Measurements from ENCODE around the gene RPS6KA3.

RPS6KA3 gene

GRCh38 chrX:20218836-20219505, 47.7 kb downstream of the RPS6KA3 start:
- Histone ChIP-seq H3K9ac (ENCODE audit: low read length) (no peak overlapping the region), H3K79me2 (ENCODE audit: low read length) (peaks cover 25% of the 10 kb centered on the region), H3K4me2 (ENCODE audit: low read length) (no peak overlapping the region), H4K20me1 (ENCODE audit: insufficient read depth, low read length) (peaks cover 11% of the 10 kb centered on the region), H3K4me1 (ENCODE audit: low read length) (peaks cover 11% of the 10 kb centered on the region), H2AFZ (ENCODE audit: low read depth, low read length) (no peak overlapping the region), H3K27me3 (ENCODE audit: low read depth, low read length) (no peaks in the 10 kb centered on the region), H3K9me3 (ENCODE audit: insufficient read depth, low read length) (no peaks in the 10 kb centered on the region), H3K4me3 (ENCODE audit: low read length) (no peak overlapping the region), H3K36me3 (replicated peaks; ENCODE audit: low read depth, low read length) (no peaks in the 10 kb centered on the region), H3K27ac (ENCODE audit: low read length) (no peak overlapping the region)
- TF ChIP-seq, protein P1, sequence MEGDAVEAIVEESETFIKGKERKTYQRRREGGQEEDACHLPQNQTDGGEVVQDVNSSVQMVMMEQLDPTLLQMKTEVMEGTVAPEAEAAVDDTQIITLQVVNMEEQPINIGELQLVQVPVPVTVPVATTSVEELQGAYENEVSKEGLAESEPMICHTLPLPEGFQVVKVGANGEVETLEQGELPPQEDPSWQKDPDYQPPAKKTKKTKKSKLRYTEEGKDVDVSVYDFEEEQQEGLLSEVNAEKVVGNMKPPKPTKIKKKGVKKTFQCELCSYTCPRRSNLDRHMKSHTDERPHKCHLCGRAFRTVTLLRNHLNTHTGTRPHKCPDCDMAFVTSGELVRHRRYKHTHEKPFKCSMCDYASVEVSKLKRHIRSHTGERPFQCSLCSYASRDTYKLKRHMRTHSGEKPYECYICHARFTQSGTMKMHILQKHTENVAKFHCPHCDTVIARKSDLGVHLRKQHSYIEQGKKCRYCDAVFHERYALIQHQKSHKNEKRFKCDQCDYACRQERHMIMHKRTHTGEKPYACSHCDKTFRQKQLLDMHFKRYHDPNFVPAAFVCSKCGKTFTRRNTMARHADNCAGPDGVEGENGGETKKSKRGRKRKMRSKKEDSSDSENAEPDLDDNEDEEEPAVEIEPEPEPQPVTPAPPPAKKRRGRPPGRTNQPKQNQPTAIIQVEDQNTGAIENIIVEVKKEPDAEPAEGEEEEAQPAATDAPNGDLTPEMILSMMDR (IDR thresholded peaks at IDR 0.05; ENCODE audit: low read depth, low read length): no peak
- TF ChIP-seq EZH2phosphoT487 (IDR thresholded peaks at IDR 0.05; ENCODE audit: low read depth): no peak

DNA sequence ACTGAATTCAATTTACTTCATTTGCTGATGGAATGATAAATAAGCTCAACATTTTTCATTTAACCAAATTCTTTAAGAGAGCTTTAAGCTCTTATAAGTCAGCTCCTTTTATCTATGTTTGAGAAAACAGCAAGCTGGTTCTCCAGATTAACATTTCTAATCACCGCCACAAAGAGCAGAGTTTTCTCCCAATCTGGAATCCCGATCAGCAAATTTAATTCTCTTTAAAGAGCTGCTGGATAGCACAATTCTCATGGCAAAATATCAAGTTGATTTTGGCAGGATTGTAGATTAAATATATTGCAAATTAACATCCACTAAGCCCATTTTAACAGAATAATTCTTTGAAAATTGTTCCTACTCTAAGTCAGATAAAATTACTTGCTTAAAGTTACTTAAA, 48.8 kb downstream of the RPS6KA3 start:
- H3K9ac ChIP-seq (ENCODE audit: low read length): no peak overlapping the region
- peaks cover 9% of the 10 kb centered on the region for H4K20me1 ChIP-seq (ENCODE audit: insufficient read depth, low read length)
- H3K4me3 ChIP-seq (ENCODE audit: low read length): no peak overlapping the region
- no peak overlapping the region for H3K27ac ChIP-seq (ENCODE audit: low read length)
- H3K9me3 ChIP-seq (ENCODE audit: insufficient read depth, low read length): no peaks in the 10 kb centered on the region
- H3K4me1 ChIP-seq (ENCODE audit: low read length): peaks cover 4% of the 10 kb centered on the region
- TF ChIP-seq, protein P1 (IDR thresholded peaks at IDR 0.05; ENCODE audit: low read depth, low read length): no peak
- no peak for TF ChIP-seq EZH2phosphoT487 (IDR thresholded peaks at IDR 0.05; ENCODE audit: low read depth)
- H3K4me2 ChIP-seq (ENCODE audit: low read length): no peak overlapping the region
- no peaks in the 10 kb centered on the region for H3K27me3 ChIP-seq (ENCODE audit: low read depth, low read length)
- peaks cover 19% of the 10 kb centered on the region for H3K79me2 ChIP-seq (ENCODE audit: low read length)
- H3K36me3 ChIP-seq (replicated peaks; ENCODE audit: low read depth, low read length): peaks cover 1% of the 10 kb centered on the region
- H2AFZ ChIP-seq (ENCODE audit: low read depth, low read length): no peak overlapping the region

DNA sequence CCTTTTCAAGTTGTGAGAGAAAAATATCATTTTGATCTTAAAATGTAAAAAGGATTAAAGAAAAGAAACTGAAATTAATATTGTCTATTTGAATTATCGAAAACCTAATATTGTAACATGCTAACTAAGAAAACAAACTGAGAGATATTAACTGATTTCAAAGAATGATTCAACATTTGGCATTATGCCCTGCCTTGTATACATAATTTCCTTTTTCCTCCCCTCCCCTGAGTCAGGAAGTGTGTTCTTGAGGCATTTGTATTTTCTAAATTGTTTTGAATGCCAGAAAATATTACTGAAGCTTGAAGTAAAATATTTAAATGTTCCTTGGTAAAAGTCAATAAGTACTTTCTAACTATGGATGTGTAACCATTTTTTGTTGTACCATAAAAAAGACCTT, 49.4 kb downstream of the RPS6KA3 start:
- Histone ChIP-seq H3K79me2 (ENCODE audit: low read length) (peaks cover 25% of the 10 kb centered on the region), H4K20me1 (ENCODE audit: insufficient read depth, low read length) (peaks cover 9% of the 10 kb centered on the region), H3K9ac (ENCODE audit: low read length) (no peak overlapping the region), H3K4me1 (ENCODE audit: low read length) (peaks cover 7% of the 10 kb centered on the region), H3K9me3 (ENCODE audit: insufficient read depth, low read length) (no peaks in the 10 kb centered on the region), H3K36me3 (replicated peaks; ENCODE audit: low read depth, low read length) (peaks cover 3% of the 10 kb centered on the region), H2AFZ (ENCODE audit: low read depth, low read length) (no peak overlapping the region), H3K27ac (ENCODE audit: low read length) (no peak overlapping the region), H3K4me2 (ENCODE audit: low read length) (no peak overlapping the region), H3K27me3 (ENCODE audit: low read depth, low read length) (no peaks in the 10 kb centered on the region), H3K4me3 (ENCODE audit: low read length) (no peak overlapping the region)
- TF ChIP-seq EZH2phosphoT487 (IDR thresholded peaks at IDR 0.05; ENCODE audit: low read depth): no peak
- TF ChIP-seq, protein P1 (IDR thresholded peaks at IDR 0.05; ENCODE audit: low read depth, low read length): no peak

DNA sequence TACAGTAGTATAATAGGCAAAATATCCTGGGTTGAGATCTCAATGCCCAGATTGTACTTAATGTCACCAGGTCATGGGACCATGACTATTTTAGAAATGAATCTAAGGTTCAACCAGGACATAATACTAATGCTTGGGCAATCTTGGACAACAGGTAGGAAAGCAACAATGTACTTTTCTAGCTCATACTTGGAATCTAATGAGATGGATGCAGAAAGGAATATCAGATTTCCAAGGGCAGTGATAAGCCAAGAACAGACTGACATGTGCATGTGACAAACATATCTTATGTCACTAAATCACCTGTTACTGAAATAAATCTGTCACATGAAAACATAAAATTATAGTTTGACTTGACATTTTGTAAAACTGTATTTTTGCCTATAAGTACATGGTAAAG, 51.1 kb downstream of the RPS6KA3 start:
- Histone ChIP-seq H3K4me1 (ENCODE audit: low read length) (peaks cover 7% of the 10 kb centered on the region), H3K4me3 (ENCODE audit: low read length) (no peak overlapping the region), H3K9me3 (ENCODE audit: insufficient read depth, low read length) (no peaks in the 10 kb centered on the region), H3K4me2 (ENCODE audit: low read length) (no peak overlapping the region), H3K27ac (ENCODE audit: low read length) (no peak overlapping the region), H2AFZ (ENCODE audit: low read depth, low read length) (no peak overlapping the region), H3K79me2 (ENCODE audit: low read length) (peaks cover 20% of the 10 kb centered on the region), H3K9ac (ENCODE audit: low read length) (no peak overlapping the region), H3K36me3 (replicated peaks; ENCODE audit: low read depth, low read length) (peaks cover 3% of the 10 kb centered on the region), H3K27me3 (ENCODE audit: low read depth, low read length) (no peaks in the 10 kb centered on the region), H4K20me1 (ENCODE audit: insufficient read depth, low read length) (peaks cover 5% of the 10 kb centered on the region; the same call in 1 of the 2 replicates)
- TF ChIP-seq EZH2phosphoT487 (IDR thresholded peaks at IDR 0.05; ENCODE audit: low read depth): no peak
- TF ChIP-seq, protein P1 (IDR thresholded peaks at IDR 0.05; ENCODE audit: low read depth, low read length): no peak

Data from OCI-LY3 (cell line).